HG03039 (cell line): ENCODE measurements around the gene KRT26.

Source experiments
- ATAC-seq: cut with Tn5 transposase; IDR thresholded peaks from one replicate; pipeline ENCODE4 v1.9.1; 2021; ENCODE audit warnings: mild to moderate bottlenecking, moderate library complexity; ENCODE audit not compliant: unreplicated experiment

KRT26 gene

DNA sequence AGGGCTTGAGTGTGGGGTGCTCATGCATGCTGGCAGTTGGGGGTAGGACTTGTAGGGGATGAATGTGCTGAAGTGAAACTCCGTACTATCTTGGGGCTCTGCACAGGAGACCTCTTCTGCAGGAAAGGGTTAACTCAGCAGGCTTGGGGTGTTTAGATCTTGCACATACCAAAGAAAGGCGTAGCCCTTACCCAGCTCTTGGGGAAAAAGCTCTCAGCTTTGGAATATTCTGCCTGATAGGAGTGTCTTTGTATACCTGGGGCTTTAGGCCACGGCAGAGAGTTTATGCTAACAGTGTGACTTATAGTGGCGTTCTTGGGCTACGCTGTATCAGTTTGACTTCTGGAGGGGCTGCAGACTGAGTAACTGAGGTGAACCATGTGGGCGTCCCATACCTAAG is 38.0 kb downstream of the KRT26 start:
- ATAC-seq, result no peak

DNA sequence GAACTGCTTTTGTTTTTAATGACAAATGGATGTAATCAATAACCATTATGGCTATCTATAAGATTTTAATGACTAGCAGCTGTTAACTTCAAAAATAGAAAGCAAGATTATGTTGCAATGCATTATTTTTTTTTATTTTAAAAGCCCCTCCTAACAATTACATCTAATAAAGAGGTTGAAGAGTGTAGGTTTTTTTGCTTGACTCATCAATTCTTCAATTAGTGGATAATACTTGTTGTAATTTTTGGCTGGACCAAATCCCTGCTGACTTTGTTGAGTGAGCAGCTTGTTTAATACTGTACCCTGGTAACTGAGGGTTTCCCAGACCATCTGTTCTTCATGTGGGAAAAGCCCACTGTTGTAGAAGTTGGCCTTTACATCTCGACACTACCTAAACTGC is 41.0 kb downstream of the KRT26 start:
- no peak for ATAC-seq

- ATAC-seq, result no peak
Observed at GRCh38 chr17:40727447-40728231, 44.4 kb downstream of the KRT26 start.

- no peak for ATAC-seq
Observed at GRCh38 chr17:40726919-40727318, 45.1 kb downstream of the KRT26 start.

GRCh38 chr17:40724656-40725055 is 47.3 kb downstream of the KRT26 start:
- no peak for ATAC-seq

- no peak for ATAC-seq
Observed at GRCh38 chr17:40722241-40722640, 49.8 kb downstream of the KRT26 start.

DNA sequence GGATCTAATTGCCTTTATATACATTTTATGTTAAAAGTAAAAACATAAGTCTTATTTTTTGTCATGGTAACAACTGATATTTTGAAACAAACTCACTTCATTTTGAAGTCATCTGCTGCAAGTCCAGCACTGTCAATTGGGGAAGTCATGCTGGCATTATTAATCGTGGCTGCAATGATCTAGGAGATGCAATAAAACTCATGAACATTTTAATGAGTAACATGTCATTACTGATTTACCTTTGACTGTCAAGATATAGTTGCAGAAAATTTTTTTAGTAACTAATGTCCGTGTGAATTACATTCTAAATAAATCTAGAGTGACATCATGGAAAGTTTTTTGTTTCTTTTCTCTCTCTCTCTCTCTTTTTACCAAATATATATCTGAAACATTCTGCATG is 51.1 kb downstream of the KRT26 start:
- no peak for ATAC-seq

GRCh38 chr17:40718930-40719329 is 53.1 kb downstream of the KRT26 start:
- ATAC-seq, result no peak

GRCh38 chr17:40717776-40718175 is 54.2 kb downstream of the KRT26 start:
- ATAC-seq, result no peak
